ENCODE measurements around the gene LARP4B.

The LARP4B gene

DNA sequence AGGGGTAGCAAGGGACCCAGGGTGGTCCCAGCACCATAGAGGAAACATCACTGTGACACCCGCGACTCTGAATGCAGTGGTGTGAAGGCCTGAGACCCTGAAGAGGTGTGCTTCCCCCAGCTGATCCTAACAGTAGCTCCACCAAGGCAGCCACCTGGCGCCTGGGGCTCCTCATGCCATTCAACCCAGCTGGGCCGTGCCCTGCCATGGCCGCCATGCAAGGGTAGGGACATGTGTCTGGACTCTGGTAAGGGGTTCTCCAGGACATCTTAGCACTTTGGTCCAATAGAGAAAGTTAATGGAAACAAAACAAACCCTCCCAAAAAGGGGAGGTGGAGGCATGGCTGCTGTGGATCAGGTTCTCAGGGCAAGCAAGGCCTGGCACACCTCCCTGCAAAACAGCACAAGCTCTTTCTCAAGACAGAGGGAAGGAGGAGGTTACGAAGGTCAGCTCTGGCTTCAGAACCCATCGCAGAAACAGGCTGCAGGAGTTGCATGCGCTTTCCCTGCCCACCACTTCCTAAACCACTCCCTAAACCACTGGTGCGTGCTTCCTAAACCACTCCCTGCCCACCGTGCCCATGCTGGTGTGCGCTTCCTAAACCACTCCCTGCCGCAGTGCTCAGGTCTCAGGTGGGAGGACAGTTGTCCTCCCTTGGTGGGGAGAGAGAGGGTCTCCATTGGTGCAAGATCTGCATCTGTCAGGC, 108.7 kb downstream of the LARP4B start:
- H3K36me3 ChIP-seq (replicated peaks in 1 of 2; ENCODE audit: control insufficient read depth in 2 of 2, insufficient read depth in 2 of 2, low read length in 2 of 2): peaks cover 61 to 98% of the 10 kb centered on the region in 2 donors
- no peak overlapping the region for H2AFZ ChIP-seq (ENCODE audit: low read length)
- no peak overlapping the region for H4K8ac ChIP-seq (ENCODE audit: low read depth, low read length)
- no peaks in the 10 kb centered on the region for H3K27me3 ChIP-seq (ENCODE audit: control insufficient read depth in 3 of 3, insufficient read depth in 3 of 3, low read depth in 1 of 3, low read length in 3 of 3)
- H3K23ac ChIP-seq (ENCODE audit: low read depth, low read length, poor library complexity): no peak overlapping the region
- peaks cover 0 to 3% of the 10 kb centered on the region in 2 donors for H3K4me1 ChIP-seq (ENCODE audit: control insufficient read depth in 2 of 2, insufficient read depth in 1 of 2, low read depth in 1 of 2, low read length in 2 of 2)
- no peak overlapping the region for H3K4me2 ChIP-seq (ENCODE audit: insufficient read depth, low read length, poor library complexity, severe bottlenecking)
- H3K27ac ChIP-seq (replicated peaks; ENCODE audit: low read length): no peak overlapping the region
- WGBS, 2 donors (ENCODE audit: extremely low coverage in 2 of 2, insufficient read length in 2 of 2, insufficient replicate concordance in 1 of 2): no CpG with 5 or more reads among the region's 12 CpGs
- no peak overlapping the region for H4K91ac ChIP-seq (ENCODE audit: low read depth, low read length, poor library complexity)
- H2BK120ac ChIP-seq (ENCODE audit: low read depth, low read length): no peak overlapping the region
- H3K9me3 ChIP-seq (replicated peaks in 1 of 2; ENCODE audit: control insufficient read depth in 2 of 2, insufficient read depth in 1 of 2, low read depth in 1 of 2, low read length in 2 of 2): no peaks in the 10 kb centered on the region
- no peak overlapping the region for H2BK12ac ChIP-seq (ENCODE audit: low read length)
- H3K9ac ChIP-seq (ENCODE audit: low read depth, low read length, poor library complexity): no peak overlapping the region
- no peak overlapping the region for H3K18ac ChIP-seq (ENCODE audit: low read length)
- no peak overlapping the region for H3K4ac ChIP-seq (ENCODE audit: low read length)
- H3K79me1 ChIP-seq (ENCODE audit: low read depth, low read length): peaks cover 2% of the 10 kb centered on the region
- DNase-seq (ENCODE audit: low spot score): no peak
- H3K4me3 ChIP-seq (ENCODE audit: low read length in 2 of 2): no peak overlapping the region
- no peak overlapping the region for H2BK5ac ChIP-seq (ENCODE audit: low read length)
- no peak overlapping the region for H2AK5ac ChIP-seq (ENCODE audit: low read depth, low read length)
- H2BK15ac ChIP-seq (ENCODE audit: low read length): no peak overlapping the region
- no peak overlapping the region for H3K14ac ChIP-seq (ENCODE audit: low read length)

DNA sequence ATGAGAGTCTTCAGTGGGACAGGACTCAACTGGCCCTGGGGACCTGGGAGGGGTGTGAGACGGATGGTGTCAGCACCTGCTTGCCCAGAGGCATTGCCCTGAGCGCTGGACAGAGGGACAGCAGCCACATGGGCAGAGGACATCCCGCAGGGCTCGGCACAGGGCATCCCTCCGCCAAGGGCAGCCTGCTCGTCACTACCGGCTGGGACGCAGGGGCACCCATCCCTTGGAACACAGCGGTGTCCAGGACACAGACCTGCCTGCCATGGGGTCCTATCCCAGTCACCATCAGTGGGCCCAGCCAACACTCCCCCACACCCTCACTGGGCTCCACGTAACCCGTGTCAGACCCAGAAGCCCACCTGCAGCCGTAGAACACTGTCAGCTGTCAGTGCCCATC, 109.3 kb downstream of the LARP4B start:
- Histone ChIP-seq H3K14ac (ENCODE audit: low read length) (no peak overlapping the region), H2AK5ac (ENCODE audit: low read depth, low read length) (no peak overlapping the region), H3K9me3 (replicated peaks in 1 of 2; ENCODE audit: control insufficient read depth in 2 of 2, insufficient read depth in 1 of 2, low read depth in 1 of 2, low read length in 2 of 2) (no peaks in the 10 kb centered on the region), H3K79me1 (ENCODE audit: low read depth, low read length) (peaks cover 2% of the 10 kb centered on the region), H3K18ac (ENCODE audit: low read length) (no peak overlapping the region), H3K36me3 (replicated peaks in 1 of 2; ENCODE audit: control insufficient read depth in 2 of 2, insufficient read depth in 2 of 2, low read length in 2 of 2) (peaks cover 62 to 98% of the 10 kb centered on the region in 2 donors), H3K4me2 (ENCODE audit: insufficient read depth, low read length, poor library complexity, severe bottlenecking) (no peak overlapping the region), H3K9ac (ENCODE audit: low read depth, low read length, poor library complexity) (peak overlapping the region; percentile 45), H2BK12ac (ENCODE audit: low read length) (no peak overlapping the region), H4K91ac (ENCODE audit: low read depth, low read length, poor library complexity) (no peak overlapping the region), H3K4me1 (ENCODE audit: control insufficient read depth in 2 of 2, insufficient read depth in 1 of 2, low read depth in 1 of 2, low read length in 2 of 2) (no peaks in the 10 kb centered on the region), H3K27ac (replicated peaks; ENCODE audit: low read length) (no peak overlapping the region), H3K23ac (ENCODE audit: low read depth, low read length, poor library complexity) (peak overlapping the region; percentile 29), H3K4ac (ENCODE audit: low read length) (no peak overlapping the region), H3K4me3 (ENCODE audit: low read length in 2 of 2) (no peak overlapping the region), H2BK120ac (ENCODE audit: low read depth, low read length) (no peak overlapping the region), H3K27me3 (ENCODE audit: control insufficient read depth in 3 of 3, insufficient read depth in 3 of 3, low read depth in 1 of 3, low read length in 3 of 3) (no peaks in the 10 kb centered on the region), H2BK5ac (ENCODE audit: low read length) (no peak overlapping the region), H2BK15ac (ENCODE audit: low read length) (no peak overlapping the region), H4K8ac (ENCODE audit: low read depth, low read length) (no peak overlapping the region), H2AFZ (ENCODE audit: low read length) (no peak overlapping the region)
- no peak for DNase-seq (ENCODE audit: low spot score)
- no CpG with 5 or more reads among the region's 12 CpGs for WGBS, 2 donors (ENCODE audit: extremely low coverage in 2 of 2, insufficient read length in 2 of 2, insufficient replicate concordance in 1 of 2)

DNA sequence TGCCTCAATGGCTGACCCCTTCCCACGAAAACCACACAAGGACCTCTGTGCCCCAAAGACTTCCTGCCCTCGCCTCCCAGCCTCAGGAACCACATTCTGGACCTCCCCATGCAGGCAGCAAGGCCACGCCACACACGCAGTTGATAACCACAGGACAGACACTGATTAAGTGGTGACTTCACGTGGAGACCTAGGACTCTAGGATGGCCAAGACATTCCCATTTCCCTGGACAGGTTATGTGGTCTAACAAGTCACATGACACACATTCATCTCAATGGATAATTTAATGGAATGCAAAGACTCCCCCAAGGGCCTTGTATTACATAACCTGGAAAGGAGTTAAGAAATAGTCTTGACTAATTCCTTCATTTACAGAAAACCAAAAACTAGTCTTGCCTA, 110.2 kb downstream of the LARP4B start:
- Histone ChIP-seq H3K79me1 (ENCODE audit: low read depth, low read length) (peaks cover 2% of the 10 kb centered on the region), H2BK120ac (ENCODE audit: low read depth, low read length) (no peak overlapping the region), H2AFZ (ENCODE audit: low read length) (no peak overlapping the region), H3K4me3 (ENCODE audit: low read length in 2 of 2) (no peak overlapping the region), H2AK5ac (ENCODE audit: low read depth, low read length) (no peak overlapping the region), H3K14ac (ENCODE audit: low read length) (no peak overlapping the region), H3K4me1 (ENCODE audit: control insufficient read depth in 2 of 2, insufficient read depth in 1 of 2, low read depth in 1 of 2, low read length in 2 of 2) (no peaks in the 10 kb centered on the region), H2BK5ac (ENCODE audit: low read length) (no peak overlapping the region), H3K4me2 (ENCODE audit: insufficient read depth, low read length, poor library complexity, severe bottlenecking) (no peak overlapping the region), H3K23ac (ENCODE audit: low read depth, low read length, poor library complexity) (no peak overlapping the region), H3K9me3 (replicated peaks in 1 of 2; ENCODE audit: control insufficient read depth in 2 of 2, insufficient read depth in 1 of 2, low read depth in 1 of 2, low read length in 2 of 2) (no peaks in the 10 kb centered on the region), H3K18ac (ENCODE audit: low read length) (no peak overlapping the region), H3K9ac (ENCODE audit: low read depth, low read length, poor library complexity) (peak overlapping the region; percentile 7), H3K27ac (replicated peaks; ENCODE audit: low read length) (no peak overlapping the region), H2BK15ac (ENCODE audit: low read length) (no peak overlapping the region), H4K8ac (ENCODE audit: low read depth, low read length) (no peak overlapping the region), H4K91ac (ENCODE audit: low read depth, low read length, poor library complexity) (no peak overlapping the region), H3K27me3 (ENCODE audit: control insufficient read depth in 3 of 3, insufficient read depth in 3 of 3, low read depth in 1 of 3, low read length in 3 of 3) (no peaks in the 10 kb centered on the region), H2BK12ac (ENCODE audit: low read length) (no peak overlapping the region), H3K36me3 (replicated peaks in 1 of 2; ENCODE audit: control insufficient read depth in 2 of 2, insufficient read depth in 2 of 2, low read length in 2 of 2) (peaks cover 69 to 100% of the 10 kb centered on the region in 2 donors), H3K4ac (ENCODE audit: low read length) (no peak overlapping the region)
- WGBS, 2 donors (ENCODE audit: extremely low coverage in 2 of 2, insufficient read length in 2 of 2, insufficient replicate concordance in 1 of 2): no CpG with 5 or more reads among the region's 5 CpGs
- no peak for DNase-seq (ENCODE audit: low spot score)

DNA sequence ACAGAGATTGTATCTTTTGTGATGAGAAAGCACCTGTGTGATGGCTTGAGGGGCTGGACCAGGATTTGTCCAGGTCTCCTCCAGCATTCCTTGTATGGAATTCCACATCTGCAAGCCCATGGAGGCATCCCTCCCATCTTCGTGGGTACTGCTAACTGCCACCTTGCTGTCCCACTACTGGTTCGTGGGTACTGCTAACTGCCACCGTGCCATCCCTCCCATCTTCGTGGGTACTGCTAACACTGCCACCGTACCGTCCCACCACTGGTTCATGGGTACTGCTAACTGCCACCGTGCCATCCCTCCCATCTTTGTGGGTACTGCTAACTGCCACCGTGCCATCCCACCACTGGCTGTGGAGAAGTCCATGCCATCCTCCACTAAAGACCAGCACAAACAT, 111.7 kb downstream of the LARP4B start:
- Histone ChIP-seq H4K8ac (ENCODE audit: low read depth, low read length) (no peak overlapping the region), H3K14ac (ENCODE audit: low read length) (no peak overlapping the region), H2BK12ac (ENCODE audit: low read length) (no peak overlapping the region), H3K9ac (ENCODE audit: low read depth, low read length, poor library complexity) (no peak overlapping the region), H3K18ac (ENCODE audit: low read length) (no peak overlapping the region), H3K4ac (ENCODE audit: low read length) (no peak overlapping the region), H2AFZ (ENCODE audit: low read length) (no peak overlapping the region), H2BK5ac (ENCODE audit: low read length) (no peak overlapping the region), H4K91ac (ENCODE audit: low read depth, low read length, poor library complexity) (no peak overlapping the region), H3K79me1 (ENCODE audit: low read depth, low read length) (peaks cover 2% of the 10 kb centered on the region), H3K36me3 (replicated peaks in 1 of 2; ENCODE audit: control insufficient read depth in 2 of 2, insufficient read depth in 2 of 2, low read length in 2 of 2) (peaks cover 68 to 100% of the 10 kb centered on the region in 2 donors), H3K9me3 (replicated peaks in 1 of 2; ENCODE audit: control insufficient read depth in 2 of 2, insufficient read depth in 1 of 2, low read depth in 1 of 2, low read length in 2 of 2) (no peaks in the 10 kb centered on the region), H3K4me1 (ENCODE audit: control insufficient read depth in 2 of 2, insufficient read depth in 1 of 2, low read depth in 1 of 2, low read length in 2 of 2) (no peaks in the 10 kb centered on the region), H3K27ac (replicated peaks; ENCODE audit: low read length) (no peak overlapping the region), H3K23ac (ENCODE audit: low read depth, low read length, poor library complexity) (no peak overlapping the region), H2AK5ac (ENCODE audit: low read depth, low read length) (no peak overlapping the region), H3K4me2 (ENCODE audit: insufficient read depth, low read length, poor library complexity, severe bottlenecking) (no peak overlapping the region), H3K4me3 (ENCODE audit: low read length in 2 of 2) (peak overlapping the region in 1 of 2 donors; percentile 67), H2BK15ac (ENCODE audit: low read length) (no peak overlapping the region), H3K27me3 (ENCODE audit: control insufficient read depth in 3 of 3, insufficient read depth in 3 of 3, low read depth in 1 of 3, low read length in 3 of 3) (no peaks in the 10 kb centered on the region), H2BK120ac (ENCODE audit: low read depth, low read length) (no peak overlapping the region)
- no CpG with 5 or more reads among the region's 8 CpGs for WGBS, 2 donors (ENCODE audit: extremely low coverage in 2 of 2, insufficient read length in 2 of 2, insufficient replicate concordance in 1 of 2)
- no peak for DNase-seq (ENCODE audit: low spot score)
